HG02943 (cell line): ENCODE results near the gene AKAP13.
"Not testable (repeated sequence)": the region's sequence is repeated elsewhere in the genome, so short reads cannot be mapped to it uniquely, and the experiment has no call there.

Experiments
- ATAC-seq: cut with Tn5 transposase; IDR thresholded peaks from one replicate; pipeline ENCODE4 v1.9.1; 2021; ENCODE audit warnings: mild to moderate bottlenecking, low read depth, moderate library complexity; ENCODE audit not compliant: unreplicated experiment

AKAP13 gene

DNA sequence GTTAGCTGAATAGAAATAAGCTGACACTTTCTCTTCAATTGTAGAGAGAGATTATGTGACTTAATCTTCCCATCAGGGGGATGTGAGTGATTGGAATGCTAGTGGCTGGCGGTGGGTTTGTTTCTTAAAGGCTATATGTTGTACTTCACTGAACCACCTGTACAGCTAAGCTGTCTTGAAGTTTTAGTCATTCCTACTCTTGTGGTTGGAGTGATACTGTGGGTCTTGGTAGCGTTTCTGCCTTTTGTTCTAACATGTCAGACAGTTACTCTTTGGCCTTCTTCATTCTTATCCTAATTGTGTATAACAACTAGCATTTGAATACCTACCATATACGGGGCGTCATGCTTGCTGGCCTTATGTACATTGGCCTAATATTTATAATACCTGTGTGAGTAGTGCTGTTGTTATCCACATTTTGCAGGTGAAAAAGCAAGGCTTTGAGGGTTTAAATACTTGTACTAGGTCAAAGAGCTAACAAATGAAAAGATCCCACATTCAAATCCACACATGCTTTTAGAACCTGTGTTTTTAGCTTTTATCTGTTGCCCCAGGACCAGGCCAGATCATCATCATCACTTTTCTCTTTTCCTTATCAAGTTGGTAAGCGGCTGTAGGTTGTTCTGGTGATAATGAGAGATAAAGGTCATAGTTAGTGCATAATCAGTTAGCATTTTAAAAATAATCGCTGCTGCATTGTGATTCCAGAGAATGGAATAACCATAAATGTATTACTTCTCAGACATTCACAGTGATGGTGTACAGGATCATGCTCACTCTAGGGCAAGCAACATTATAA lies 50.2 kb downstream of the AKAP13 start:
- ATAC-seq = peak; percentile 97

DNA sequence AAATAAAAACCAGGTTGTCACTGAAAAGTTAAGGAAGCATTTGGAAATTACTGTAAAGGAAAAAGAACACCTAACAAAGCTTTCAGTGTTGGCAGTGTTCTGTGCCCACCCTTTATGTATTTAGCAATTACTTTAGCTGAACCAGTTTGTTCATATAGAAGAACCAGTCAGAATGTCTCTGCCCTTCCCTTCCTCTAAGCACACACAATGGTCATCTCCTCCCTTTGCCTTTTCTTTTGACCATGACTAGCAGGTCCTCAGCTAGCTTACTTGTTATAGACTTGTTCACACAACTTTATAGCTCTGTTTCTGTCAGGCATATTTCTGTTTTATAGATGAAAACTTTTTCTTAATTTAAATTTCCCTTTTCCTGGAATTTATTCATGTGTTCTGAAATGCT lies 59.6 kb downstream of the AKAP13 start:
- no peak for ATAC-seq

DNA sequence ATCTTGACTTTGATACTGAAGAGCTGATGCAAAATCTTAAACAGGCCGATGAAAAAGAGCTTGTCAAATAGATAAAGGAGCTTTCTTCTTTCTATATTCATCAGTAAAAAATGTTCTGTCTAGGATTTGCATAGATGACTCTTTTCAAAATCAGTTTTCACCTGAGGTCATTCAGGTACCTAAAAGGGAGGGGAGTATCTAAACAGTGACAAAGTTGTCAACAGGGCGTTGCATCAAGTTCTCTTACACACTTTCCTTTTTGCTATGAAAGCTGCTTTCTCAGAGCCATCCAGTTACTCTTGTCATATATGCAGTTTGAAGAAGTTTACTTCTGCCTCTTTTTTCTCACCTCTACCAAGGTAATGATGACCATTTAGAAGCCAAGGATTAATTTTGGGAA lies 60.0 kb downstream of the AKAP13 start:
- no peak for ATAC-seq

DNA sequence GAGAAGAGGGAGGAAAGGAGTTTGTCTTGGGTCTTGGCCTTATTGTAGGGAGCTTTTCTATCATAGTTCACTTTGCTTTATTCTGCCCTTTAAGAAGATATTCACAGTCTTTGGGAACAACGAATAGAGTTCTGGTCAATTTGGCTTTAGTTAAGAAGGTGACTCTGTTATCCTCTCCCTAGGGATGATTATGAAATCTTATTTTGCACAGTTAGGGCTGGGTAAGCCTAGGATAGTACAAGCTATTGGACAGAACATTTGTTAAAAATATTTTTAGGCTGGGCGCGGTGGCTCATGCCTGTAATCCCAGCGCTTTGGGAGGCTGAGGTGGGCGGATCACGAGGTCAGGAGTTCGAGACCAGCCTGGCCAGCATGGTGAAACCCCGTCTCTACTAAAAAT lies 61.5 kb downstream of the AKAP13 start:
- ATAC-seq = not testable (repeated sequence)

DNA sequence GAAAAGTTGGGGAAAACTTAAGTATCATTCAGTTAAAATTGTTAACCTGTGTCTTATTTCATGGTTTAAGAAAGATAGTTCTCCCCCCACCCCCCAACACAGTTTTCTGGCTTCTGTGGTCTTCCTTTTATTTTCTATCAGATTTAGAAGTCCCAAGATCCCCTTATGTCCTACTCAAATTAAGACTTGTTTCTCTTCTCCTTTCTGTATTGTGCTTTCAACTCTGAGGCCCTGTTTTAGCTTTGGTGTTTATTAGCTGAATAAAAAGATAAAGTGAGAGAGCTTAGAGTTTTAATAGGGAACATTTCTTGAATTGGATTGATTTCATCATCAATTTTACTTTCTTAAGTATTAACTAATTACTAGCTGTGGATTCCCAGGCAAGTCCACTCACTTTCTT lies 62.6 kb downstream of the AKAP13 start:
- ATAC-seq = peak; percentile 42

DNA sequence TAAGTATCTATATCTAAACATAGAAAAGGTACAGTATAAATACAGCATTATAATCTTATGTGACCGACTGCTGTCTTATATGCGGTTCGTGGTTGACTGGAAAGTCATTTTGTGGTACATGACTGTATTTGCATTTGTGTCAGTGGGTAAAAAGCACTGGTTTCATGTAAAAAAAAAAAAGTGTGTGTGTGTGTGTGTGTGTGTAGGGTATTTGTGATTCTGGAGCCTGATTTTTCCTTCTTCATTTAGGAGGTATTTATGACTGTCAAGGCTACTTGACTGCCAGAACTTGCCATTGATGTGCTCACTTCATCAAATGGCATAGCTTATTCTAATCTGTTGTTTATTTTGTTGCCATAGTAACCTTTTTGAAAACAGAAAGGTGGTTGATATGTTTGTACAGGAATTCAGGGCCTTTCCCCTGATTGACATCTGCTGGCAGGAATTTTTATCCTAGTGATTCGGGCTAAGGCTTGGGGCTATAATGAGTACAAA lies 63.2 kb downstream of the AKAP13 start:
- peak; percentile 80 for ATAC-seq

DNA sequence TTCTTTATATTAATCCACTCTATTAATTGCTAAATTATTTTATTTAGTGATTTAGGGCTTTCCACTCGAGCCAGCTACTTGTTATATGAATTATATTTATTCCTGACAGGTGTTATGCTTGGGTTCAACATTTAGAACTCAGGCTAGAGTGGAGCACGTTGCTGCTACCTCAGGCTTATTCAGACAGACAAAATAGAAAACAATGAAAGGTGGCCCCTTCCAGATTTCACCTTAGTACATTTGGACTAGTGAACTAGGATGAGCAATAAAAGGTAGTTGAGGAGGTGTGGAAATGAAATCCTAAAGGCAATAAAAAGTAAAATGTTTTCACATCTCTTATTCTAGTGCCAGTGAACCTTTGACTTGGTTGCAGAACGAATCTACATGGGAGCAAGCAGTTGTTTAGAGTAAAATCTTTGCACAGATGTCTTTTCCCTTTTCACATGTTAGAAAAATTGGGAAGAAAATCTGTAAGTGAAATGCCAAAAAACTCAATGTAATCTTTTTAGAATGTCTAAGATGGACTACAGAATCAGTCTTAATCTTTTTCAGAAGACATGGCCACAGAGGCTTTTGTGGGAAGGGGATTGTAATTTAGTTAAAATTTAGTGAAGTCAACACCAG lies 63.8 kb downstream of the AKAP13 start:
- ATAC-seq = no peak

DNA sequence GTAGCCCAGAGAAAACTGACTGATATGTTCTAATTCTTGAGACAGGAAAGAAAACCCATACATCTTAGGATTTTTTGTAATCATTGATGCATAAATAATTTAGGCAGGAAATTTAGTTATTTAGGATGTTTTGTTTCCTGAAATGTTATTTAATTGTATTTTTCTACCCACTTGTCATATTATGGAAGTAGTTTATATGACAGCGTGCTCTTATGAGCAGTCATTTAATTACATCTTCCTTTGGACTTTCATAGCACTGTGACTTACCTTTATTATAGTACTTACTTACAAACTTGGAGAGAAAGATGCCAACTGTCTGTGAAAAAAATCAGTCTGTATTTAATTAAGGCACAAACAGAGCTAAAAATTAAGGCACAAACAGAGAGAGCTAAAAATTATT lies 65.0 kb downstream of the AKAP13 start:
- no peak for ATAC-seq

DNA sequence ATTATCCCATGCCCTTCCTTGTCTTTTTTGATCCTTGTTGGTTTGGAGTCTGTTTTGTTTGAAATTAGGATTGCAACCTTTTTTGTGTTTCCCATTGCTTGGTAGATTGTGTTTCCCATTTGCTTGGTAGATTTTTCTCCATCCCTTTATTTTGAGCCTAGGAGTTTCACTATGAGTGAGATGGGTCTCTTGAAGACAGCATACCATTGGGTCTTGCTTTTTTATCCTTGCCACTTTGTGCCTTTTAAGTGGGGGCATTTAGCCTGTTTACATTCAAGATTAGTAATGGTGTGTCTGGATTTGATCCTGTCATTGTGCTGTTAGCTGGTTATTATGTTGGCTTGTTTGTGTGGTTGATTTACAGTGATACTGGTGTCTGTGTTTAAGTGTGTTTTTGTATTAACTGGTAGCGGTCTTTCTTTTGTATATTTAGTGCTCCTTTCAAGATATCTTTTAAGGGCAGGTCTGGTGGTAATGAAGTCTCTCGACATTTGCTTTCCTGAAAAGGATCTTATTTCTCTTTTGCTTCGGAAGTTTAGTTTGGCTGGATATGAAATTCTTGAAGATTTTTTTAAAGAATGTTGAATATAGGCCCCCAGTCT lies 70.8 kb downstream of the AKAP13 start:
- no peak for ATAC-seq

DNA sequence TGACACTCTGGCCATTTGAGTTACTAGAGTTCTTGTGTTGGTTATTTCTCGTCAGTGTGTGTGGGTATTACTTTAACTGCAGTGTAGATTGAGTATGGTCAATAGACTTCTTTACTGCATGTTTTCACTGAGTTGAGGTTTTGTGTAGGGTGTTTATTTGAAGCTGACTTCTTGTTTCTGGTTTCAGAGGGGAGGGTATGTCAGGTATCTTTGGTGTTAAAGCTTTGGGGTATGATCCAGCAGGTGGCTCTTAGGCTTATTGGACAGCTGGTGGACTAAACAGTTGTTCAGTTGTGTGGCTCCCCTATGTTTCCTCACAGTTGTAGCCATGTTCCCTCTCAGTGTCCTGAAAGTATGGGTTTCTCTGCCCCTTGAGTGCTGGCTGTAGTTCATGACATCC lies 72.0 kb downstream of the AKAP13 start:
- no peak for ATAC-seq

DNA sequence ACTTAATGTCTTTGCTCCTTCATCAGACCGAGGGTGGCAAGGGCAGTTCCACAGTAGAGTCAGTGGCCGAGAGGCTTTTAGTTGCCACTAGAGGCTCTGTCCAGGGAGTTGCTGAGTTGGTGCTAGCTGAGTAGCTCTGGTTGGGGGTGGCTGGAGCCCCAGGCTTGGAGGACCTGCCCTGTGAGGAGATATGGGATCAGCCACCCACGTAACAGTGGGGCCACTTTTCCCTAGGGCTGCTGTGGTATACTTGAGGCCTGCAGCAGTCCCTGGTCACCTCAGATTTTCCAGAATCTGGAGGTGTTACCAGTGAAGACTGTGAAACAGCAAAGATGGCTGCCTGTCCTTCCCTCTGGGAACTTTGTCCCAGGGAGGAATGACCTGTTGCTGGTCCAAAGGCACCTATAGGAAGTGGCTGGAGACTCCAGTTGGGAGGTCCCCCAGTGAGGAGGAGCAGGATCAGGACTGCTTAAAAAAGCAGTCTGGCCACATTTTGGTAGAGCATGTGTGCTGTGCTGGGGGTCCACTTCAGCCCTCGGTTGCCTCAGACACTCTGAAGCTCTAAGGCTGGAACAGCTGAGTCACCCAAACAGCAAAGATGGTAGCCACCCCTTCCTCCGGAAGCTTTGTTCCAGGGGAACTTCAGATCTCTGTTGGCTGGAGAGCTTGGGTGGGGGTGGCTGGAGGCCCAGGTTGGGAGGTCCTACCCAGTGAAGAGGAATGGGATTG lies 72.9 kb downstream of the AKAP13 start:
- ATAC-seq = no peak

DNA sequence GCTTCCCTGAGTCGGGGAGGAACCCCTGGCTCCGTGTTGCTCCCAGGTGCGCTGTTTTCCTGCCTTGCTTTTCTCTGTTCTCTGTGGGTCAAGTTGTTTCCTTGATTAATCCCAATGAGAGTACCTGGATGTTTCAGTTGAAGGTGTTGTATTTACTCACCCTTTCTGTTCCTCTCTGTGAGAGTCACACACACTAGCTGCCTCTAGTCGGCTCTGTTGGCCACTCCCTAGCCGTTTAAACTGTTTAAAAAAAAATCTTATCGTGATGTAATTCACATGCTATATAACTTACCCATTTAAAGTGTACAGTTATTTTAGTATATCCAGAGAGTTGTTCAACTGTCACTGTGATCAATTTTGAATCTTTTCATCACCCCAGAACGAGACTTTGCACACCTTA lies 74.0 kb downstream of the AKAP13 start:
- no peak for ATAC-seq

DNA sequence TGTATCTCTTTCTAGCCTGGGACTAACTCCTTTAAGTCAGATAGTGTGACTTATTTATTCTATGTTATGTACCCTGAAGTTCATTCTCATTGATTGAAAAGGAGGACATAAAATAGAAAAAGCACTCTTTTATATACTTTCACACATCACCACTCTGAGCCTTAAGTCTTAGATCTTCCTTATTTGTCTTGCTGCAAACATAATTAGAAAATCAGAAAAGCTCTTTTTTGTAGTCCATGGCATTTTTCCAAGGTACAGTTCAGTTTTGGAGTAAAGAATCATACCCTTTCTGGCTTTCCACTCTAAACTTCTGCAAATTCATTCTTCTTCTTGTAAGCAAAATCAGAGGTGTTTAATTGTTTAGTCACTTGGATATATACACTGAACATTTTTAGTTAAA lies 75.5 kb downstream of the AKAP13 start:
- no peak for ATAC-seq

DNA sequence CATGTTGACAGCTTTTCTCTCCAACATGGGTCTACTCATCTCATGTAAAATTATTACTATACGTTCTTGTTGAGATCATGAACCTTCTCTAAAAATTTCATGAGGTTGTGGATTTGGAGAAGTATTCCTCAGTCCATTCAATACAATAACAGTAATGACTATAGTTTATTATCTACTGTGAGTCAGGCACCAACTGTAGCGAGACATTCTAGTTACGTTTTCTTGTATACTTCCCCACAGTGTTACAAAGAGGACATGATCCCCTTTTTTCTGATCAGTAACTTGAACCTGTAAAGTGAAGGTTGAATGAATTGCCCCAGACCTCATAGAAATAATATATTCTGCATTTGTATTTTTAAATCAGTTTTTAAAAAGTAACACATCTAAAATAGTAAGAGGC lies 76.4 kb downstream of the AKAP13 start:
- ATAC-seq = no peak

DNA sequence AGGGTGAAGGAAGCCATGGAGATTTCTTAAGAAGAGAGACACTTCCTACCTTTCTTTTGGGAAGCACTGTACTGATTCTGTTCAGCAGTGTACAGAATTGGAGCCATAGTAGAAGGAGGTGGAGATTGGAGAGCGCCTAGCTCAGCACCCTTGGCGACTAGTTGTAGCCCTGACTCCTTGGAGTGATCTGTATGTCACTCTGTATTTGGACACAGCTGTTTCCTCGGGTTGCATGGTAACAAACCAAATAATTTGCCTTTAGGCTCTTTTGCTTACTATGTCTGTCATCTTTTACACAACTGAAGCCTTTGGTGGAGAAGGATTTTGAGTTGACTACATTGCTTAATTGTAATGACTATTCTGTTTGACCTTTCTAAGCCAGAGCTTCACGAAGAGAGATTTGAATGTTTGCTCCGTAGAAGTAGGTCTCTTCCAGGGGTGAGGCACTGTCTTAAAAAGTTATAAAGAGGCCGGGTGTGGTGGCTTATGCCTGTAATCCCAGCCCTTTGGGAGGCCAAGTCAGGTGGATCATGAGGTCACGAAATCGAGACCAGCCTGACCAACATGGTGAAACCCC lies 77.1 kb downstream of the AKAP13 start:
- ATAC-seq = peak; percentile 72

DNA sequence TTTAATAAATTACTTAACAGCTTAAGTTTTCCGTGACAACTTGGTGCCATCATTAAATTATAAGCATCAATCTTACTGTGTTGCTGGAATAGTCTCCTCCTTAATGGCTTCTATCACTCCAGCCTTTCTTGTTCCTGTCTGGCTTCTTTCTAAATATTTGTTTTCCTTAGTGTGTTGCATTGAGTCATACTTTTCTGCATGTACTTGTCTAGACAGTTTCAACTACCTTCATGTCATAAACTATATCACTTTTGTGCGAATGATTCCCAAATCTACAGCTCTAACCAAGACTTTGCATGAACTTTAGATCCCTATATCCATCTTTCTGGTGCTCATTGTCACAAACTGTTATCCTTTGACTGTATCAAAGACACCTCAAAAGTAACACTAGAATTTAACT lies 78.4 kb downstream of the AKAP13 start:
- no peak for ATAC-seq

DNA sequence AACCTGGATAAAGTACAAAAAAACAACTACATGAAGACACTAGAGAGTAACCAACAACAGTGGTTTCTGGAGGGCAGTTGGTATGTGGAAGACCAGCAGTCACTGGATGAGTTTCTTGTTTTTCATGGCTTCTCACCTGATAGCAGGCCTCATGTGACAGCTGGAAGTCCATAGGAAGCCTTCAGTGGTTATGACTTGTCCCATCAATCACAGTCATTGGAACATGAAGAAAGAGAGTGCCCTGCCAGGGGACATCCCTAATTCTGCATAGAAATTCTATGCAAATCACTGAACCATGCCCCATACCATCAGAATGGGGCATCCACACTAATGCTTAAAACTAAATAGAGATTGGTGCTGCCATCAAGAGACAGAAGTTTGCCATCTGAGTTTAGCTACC lies 81.6 kb downstream of the AKAP13 start:
- no peak for ATAC-seq

DNA sequence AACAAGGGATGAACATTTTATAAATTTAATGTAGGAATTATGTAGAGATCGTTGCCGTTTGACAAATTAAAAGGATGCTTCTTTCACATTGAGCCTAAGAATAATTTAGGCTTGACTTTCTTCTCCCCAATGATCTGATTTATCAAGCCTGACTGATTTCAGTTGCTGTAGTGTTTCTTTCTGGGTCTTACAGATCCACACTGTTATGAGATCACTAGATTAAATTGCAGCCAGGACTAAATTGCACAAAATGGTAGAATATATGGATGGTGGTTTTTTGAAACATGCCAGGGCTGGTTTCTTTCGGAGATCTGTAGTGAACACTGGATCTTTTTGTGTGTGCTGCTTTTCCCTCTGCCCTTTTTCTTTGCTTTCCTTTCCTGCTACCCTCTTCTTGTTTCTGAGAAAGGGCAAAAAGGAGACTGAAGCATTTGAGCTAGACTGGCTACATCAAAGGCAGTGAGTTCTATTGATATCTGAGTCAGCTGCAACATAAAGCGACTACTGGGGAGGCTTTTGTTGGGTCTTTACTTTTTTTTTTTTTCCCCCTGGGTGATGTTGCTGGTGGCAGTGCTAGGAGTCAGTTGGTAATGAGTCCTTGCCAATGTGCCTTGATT lies 83.0 kb downstream of the AKAP13 start:
- no peak for ATAC-seq

DNA sequence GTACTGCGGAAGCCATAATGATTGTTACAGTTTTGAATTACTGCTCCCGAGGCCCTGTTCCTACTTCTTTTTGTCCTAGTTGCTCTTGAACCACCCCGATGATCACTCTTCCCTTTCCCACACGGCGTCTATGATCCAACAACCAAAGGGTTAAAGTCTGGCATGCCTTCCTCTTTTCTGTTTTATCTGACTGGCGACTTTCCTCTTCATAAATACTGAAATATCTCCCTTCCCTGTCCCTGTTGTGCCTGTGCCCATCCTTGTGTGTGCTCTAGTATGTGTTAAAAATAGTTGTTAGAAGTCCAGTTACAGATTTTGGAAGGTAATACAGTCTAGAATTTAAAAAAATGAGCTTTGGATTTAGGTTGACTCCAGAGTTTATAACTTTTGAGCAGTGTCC lies 83.6 kb downstream of the AKAP13 start:
- no peak for ATAC-seq

DNA sequence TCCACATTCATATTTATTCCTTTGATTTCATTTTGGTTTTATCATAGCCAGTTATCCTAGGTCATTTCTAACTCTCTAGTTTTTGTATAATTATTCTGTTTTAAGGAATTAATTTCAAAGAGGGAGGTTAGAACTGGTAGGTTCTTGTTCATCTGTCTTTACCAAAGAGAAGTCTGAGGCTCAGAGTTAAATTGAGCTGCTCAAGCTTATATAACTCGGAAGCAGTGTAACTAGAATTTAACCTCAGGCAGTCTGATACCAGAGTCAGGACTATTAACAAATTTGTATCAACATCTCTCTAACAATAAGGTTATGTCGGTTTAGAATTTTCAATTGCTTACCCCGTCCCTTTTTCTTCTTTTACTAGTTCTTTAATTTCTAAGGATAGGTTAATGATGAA lies 84.1 kb downstream of the AKAP13 start:
- ATAC-seq = no peak
